Caco-2 (cell line): ENCODE results near the gene NR5A2. TPM values are rescaled to one million over a fixed set of nuclear protein-coding genes. Genes with fewer than 3 reads are reported as not detected.
A peak's percentile ranks its signal among the peaks of the same experiment; 100 is the strongest.

Experiments
- Bru-seq: library from RNA; stranded (reverse); fragments of 400-500 nt; gene quantifications from one replicate; lab custom pipeline; 2021; lab: Mats Ljungman, UMichigan
- BruChase-seq, 2 experiments: library from RNA; stranded (reverse); fragments of 400-500 nt; gene quantifications; one replicate each; lab custom pipeline; 2021; lab: Mats Ljungman, UMichigan
- BruUV-seq: library from RNA; stranded (reverse); fragments of 400-500 nt; replicated peaks from 2 replicates; lab custom pipeline; 2021; lab: Mats Ljungman, UMichigan
- CTCF ChIA-PET: fragments of 300-600 bp; sonication (Branson Sonifier 250); formaldehyde crosslinking; loops from one replicate; lab custom pipeline; 2022; ENCODE audit warnings: antibody characterized with exemption; lab: Charles Lee
- POLR2A ChIA-PET: fragments of 300-600 bp; sonication (Branson Sonifier 250); formaldehyde crosslinking; loops from one replicate; lab custom pipeline; 2022; ENCODE audit warnings: antibody characterized with exemption; lab: Charles Lee
- DNase-seq, 2 experiments: peaks; one replicate each; pipeline versions ENCODE4 v3.0.0 to v3.0.0-alpha.2; 2020 to 2022
- H3K27me3 ChIP-seq: replicated peaks from 2 replicates; pipeline ENCODE4 v1.6.0; 2011; ENCODE audit warnings: low read length; ENCODE audit not compliant: control insufficient read depth, insufficient read depth
- H3K36me3 ChIP-seq: 2 replicates; pipeline ENCODE4 v1.5.1; 2011; ENCODE audit warnings: low read length; ENCODE audit not compliant: control insufficient read depth, insufficient read depth
- H3K4me1 ChIP-seq: fragments of 250-450 bp; sonication (Bioruptor Pico); 2 replicates; pipeline ENCODE4 v1.5.1; 2020; ENCODE audit warnings: mild to moderate bottlenecking
- H3K4me3 ChIP-seq: 2 replicates; pipeline ENCODE4 v1.5.1; 2011; ENCODE audit warnings: low read depth, mild to moderate bottlenecking, control low read depth, low read length
- H3K9me3 ChIP-seq: fragments of 250-450 bp; sonication (Bioruptor Pico); 2 replicates; pipeline ENCODE4 v1.5.1; 2020; ENCODE audit warnings: mild to moderate bottlenecking, moderate library complexity
- H3K27ac Mint-ChIP-seq: one replicate; pipeline ENCODE4 v1.8.0; 2022; ENCODE audit warnings: mixed read lengths; ENCODE audit not compliant: unreplicated experiment
- H3K27me3 Mint-ChIP-seq: one replicate; pipeline ENCODE4 v1.8.0; 2022; ENCODE audit warnings: mixed read lengths; ENCODE audit not compliant: insufficient read depth, unreplicated experiment
- H3K36me3 Mint-ChIP-seq: one replicate; pipeline ENCODE4 v1.8.0; 2022; ENCODE audit warnings: mild to moderate bottlenecking, mixed read lengths; ENCODE audit not compliant: insufficient read depth, unreplicated experiment
- H3K4me1 Mint-ChIP-seq: one replicate; pipeline ENCODE4 v1.8.0; 2022; ENCODE audit warnings: low read depth, mixed read lengths; ENCODE audit not compliant: unreplicated experiment
- H3K4me3 Mint-ChIP-seq: one replicate; pipeline ENCODE4 v1.8.0; 2022; ENCODE audit warnings: mild to moderate bottlenecking, moderate library complexity, mixed read lengths; ENCODE audit not compliant: unreplicated experiment
- H3K9me3 Mint-ChIP-seq: one replicate; pipeline ENCODE4 v1.8.0; 2022; ENCODE audit warnings: mixed read lengths; ENCODE audit not compliant: unreplicated experiment
- intact Hi-C: fragments of 100-400 bp; cut with micrococcal nuclease; formaldehyde crosslinking; loops from one replicate; pipeline ENCODE4 v1.10.0; 2022; ENCODE audit not compliant: unreplicated experiment
- long read RNA-seq: library from polyadenylated mRNA; stranded (forward); transcript quantifications from one replicate; pipeline ENCODE4 v2.0.0, GENCODE V29; 2022
- total RNA-seq: library from RNA; stranded (reverse); gene quantifications from 2 replicates; pipeline ENCODE4 v1.2.3, GENCODE V29; 2022
- TF ChIP-seq, protein P1 (sequence below), 2 experiments: fragments of 200-600 bp in 1 of 2; IDR thresholded peaks; 1 replicate in 1 of 2; 2 replicates in 1 of 2; pipeline versions ENCODE4 v1.5.1 to v1.8.0; 2011 to 2022; ENCODE audit warnings: antibody characterized with exemption in 1 of 2, control low read depth in 1 of 2, inconsistent platforms in 1 of 2, low read depth in 1 of 2, low read length in 1 of 2, mild to moderate bottlenecking in 1 of 2, moderate library complexity in 1 of 2; ENCODE audit not compliant: insufficient read depth in 1 of 2, severe bottlenecking in 1 of 2, unreplicated experiment in 1 of 2

Gene NR5A2
- total RNA-seq (6.5 and 9.1 TPM in 2 replicates), Bru-seq, nascent RNA (percentile 65 among the genes with signal in this experiment), BruChase-seq, experiment 1, labeled RNA remaining after a 2-hour chase (percentile 60 among the genes with signal in this experiment), BruChase-seq, experiment 2, labeled RNA remaining after a 6-hour chase (percentile 59 among the genes with signal in this experiment)
- long read RNA-seq, partial matches to known transcripts = 14 of 21 reads
- long read RNA-seq, other reads (novel, unspliced or antisense) = 5 of 21 reads

DNA sequence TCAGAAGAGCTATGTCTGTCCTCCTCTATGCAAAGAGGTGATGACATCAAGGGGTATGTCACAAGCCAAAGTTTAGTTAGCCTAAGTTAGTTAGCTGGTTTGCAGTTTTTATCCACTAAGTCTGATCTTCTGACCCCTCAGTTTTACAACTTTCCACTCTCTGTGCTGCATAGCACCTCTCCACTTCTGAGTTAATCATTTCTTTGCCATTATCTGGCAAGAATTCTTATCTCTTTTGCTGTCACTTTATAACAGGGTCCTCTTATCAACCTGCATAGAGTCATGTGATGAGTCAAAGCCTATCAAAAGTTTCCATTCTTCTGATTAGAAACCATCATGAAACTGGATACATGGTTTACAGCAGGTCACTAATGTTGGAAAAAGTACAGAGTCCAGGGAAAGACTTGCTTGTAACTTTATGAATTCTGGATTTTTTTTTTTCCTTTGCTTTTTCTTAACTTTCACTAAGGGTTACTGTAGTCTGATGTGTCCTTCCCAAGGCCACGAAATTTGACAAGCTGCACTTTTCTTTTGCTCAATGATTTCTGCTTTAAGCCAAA, at the start of gene NR5A2:
Gene NR5A2, plus strand, starts transcription at position 447 of the 560 bp plus-strand sequence. CDS start 138 bp downstream, outside the sequence.
- Mint-ChIP-seq H3K36me3 (peaks cover 6% of the 10 kb centered on the region), H3K4me1 (peaks cover 18% of the 10 kb centered on the region), H3K27ac (peak within 1 kb of the TSS; percentile 84), H3K27me3 (no peaks in the 10 kb centered on the region), H3K9me3 (no peaks in the 10 kb centered on the region), H3K4me3 (peak within 1 kb of the TSS; percentile 74)
- intact Hi-C loops = loop anchor here (1.0 to 10.0 kb wide), 7 partner anchors 12 to 1093 kb away; no protein-coding TSS in a partner anchor
- TF ChIP-seq, protein P1, sequence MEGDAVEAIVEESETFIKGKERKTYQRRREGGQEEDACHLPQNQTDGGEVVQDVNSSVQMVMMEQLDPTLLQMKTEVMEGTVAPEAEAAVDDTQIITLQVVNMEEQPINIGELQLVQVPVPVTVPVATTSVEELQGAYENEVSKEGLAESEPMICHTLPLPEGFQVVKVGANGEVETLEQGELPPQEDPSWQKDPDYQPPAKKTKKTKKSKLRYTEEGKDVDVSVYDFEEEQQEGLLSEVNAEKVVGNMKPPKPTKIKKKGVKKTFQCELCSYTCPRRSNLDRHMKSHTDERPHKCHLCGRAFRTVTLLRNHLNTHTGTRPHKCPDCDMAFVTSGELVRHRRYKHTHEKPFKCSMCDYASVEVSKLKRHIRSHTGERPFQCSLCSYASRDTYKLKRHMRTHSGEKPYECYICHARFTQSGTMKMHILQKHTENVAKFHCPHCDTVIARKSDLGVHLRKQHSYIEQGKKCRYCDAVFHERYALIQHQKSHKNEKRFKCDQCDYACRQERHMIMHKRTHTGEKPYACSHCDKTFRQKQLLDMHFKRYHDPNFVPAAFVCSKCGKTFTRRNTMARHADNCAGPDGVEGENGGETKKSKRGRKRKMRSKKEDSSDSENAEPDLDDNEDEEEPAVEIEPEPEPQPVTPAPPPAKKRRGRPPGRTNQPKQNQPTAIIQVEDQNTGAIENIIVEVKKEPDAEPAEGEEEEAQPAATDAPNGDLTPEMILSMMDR (IDR thresholded peaks at IDR 0.05; ENCODE audit: insufficient read depth in 1 of 2, low read depth in 1 of 2, low read length in 1 of 2, severe bottlenecking in 1 of 2, unreplicated experiment in 1 of 2) = no peak
- peaks cover 29% of the 10 kb centered on the region for H3K4me1 ChIP-seq
- peak within 1 kb of the TSS; percentile 53 for H3K4me3 ChIP-seq
- H3K27me3 ChIP-seq = no peaks in the 10 kb centered on the region
- CTCF ChIA-PET = interaction anchor here (1.2 kb wide), 1 partner anchor 73 kb away, joined by 3 read pairs; no protein-coding TSS in a partner anchor
- POLR2A ChIA-PET = interaction anchor here (0.5 kb wide), 1 partner anchor 75 kb away, joined by 4 read pairs; no protein-coding TSS in a partner anchor
- no peaks in the 10 kb centered on the region for H3K9me3 ChIP-seq
- DNase-seq = peak; percentile 69 to 84
- no peaks in the 10 kb centered on the region for H3K36me3 ChIP-seq
- no TSS peak for BruUV-seq

DNA sequence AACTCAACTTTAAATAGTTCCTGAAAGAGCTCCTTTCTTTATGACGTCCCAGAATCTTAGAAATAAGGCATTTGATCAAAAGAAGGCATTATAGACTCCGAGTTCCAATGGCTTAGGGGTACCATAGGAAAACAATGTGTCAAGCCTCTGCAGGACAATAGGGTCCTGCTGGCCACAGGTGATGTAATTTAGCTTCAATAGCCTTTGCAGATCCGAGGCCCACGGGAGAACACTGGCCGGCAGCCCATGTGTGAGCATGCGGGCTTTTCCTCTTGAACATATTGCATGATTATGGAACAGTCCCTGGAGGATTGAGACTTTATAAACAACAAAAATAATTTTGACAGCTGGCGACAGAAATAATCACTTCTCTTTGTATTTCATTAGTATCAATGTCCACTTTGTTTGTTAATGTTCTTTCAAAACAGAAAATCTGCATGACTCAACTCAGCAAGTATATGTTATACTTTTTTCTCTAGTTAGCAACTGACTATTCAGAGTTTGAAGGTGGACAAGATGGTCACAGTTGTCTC, 49.0 kb upstream of the NR5A2 start:
- no peaks in the 10 kb centered on the region for H3K27me3 ChIP-seq
- Mint-ChIP-seq H3K27me3 (no peaks in the 10 kb centered on the region), H3K4me1 (peaks cover 7% of the 10 kb centered on the region), H3K27ac (no peak overlapping the region), H3K36me3 (no peaks in the 10 kb centered on the region), H3K4me3 (no peak overlapping the region), H3K9me3 (no peaks in the 10 kb centered on the region)
- no peak overlapping the region for H3K4me3 ChIP-seq
- H3K36me3 ChIP-seq = no peaks in the 10 kb centered on the region
- no TSS peak for BruUV-seq
- CTCF ChIA-PET = no interaction called here
- 0 out of 2 replicates have a peak, but pooled peaks cover 6% of the 10 kb centered on the region for H3K4me1 ChIP-seq
- H3K9me3 ChIP-seq = no peaks in the 10 kb centered on the region
- no peak for DNase-seq
- POLR2A ChIA-PET = no interaction called here
- intact Hi-C loops = no loop called here
- TF ChIP-seq, protein P1 (IDR thresholded peaks at IDR 0.05; ENCODE audit: insufficient read depth in 1 of 2, low read depth in 1 of 2, low read length in 1 of 2, severe bottlenecking in 1 of 2, unreplicated experiment in 1 of 2) = no peak

DNA sequence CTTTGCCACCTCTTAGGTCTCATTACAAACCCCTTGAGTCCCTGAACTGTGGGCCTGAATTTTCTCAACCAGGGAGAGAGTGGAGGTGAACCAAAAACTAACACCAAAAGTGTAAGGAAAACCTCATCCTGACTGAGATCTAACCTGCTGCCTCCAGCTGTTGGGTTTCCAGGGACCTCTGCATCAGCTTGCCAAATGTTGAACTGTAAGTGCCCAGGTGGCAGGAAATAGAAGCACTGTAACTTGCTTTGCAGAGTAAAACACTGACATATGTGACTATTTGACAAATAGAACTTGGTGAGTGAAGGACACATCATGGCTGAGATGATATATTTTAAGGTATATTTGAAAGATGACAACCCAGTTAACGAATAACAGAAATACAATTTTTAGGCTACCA, 48.4 kb upstream of the NR5A2 start:
- ChIA-PET CTCF (no interaction called here), POLR2A (no interaction called here)
- H3K4me1 ChIP-seq = 0 out of 2 replicates have a peak, but pooled peaks cover 6% of the 10 kb centered on the region
- no TSS peak for BruUV-seq
- intact Hi-C loops = no loop called here
- TF ChIP-seq, protein P1 (IDR thresholded peaks at IDR 0.05; ENCODE audit: insufficient read depth in 1 of 2, low read depth in 1 of 2, low read length in 1 of 2, severe bottlenecking in 1 of 2, unreplicated experiment in 1 of 2) = no peak
- Mint-ChIP-seq H3K27me3 (no peaks in the 10 kb centered on the region), H3K9me3 (no peaks in the 10 kb centered on the region), H3K27ac (no peak overlapping the region), H3K36me3 (no peaks in the 10 kb centered on the region), H3K4me3 (no peak overlapping the region), H3K4me1 (peaks cover 7% of the 10 kb centered on the region)
- H3K4me3 ChIP-seq = no peak overlapping the region
- H3K9me3 ChIP-seq = no peaks in the 10 kb centered on the region
- DNase-seq = no peak
- H3K27me3 ChIP-seq = no peaks in the 10 kb centered on the region
- H3K36me3 ChIP-seq = no peaks in the 10 kb centered on the region
